GM21381 (cell line): ENCODE measurements around the gene CMTR1.

ENCODE experiments used
- ATAC-seq: cut with Tn5 transposase; IDR thresholded peaks from one replicate; pipeline ENCODE4 v1.9.1; 2021; ENCODE audit warnings: mild to moderate bottlenecking, moderate library complexity; ENCODE audit not compliant: unreplicated experiment

CMTR1 gene

GRCh38 chr6:37477191-37477590 is 44.2 kb downstream of the CMTR1 start:
- no peak for ATAC-seq

- ATAC-seq, result no peak
Measured at GRCh38 chr6:37477656-37478435, 44.8 kb downstream of the CMTR1 start.

GRCh38 chr6:37478827-37479226 is 45.8 kb downstream of the CMTR1 start:
- no peak for ATAC-seq

GRCh38 chr6:37479266-37479854 is 46.3 kb downstream of the CMTR1 start:
- no peak for ATAC-seq

GRCh38 chr6:37480118-37480736 is 47.2 kb downstream of the CMTR1 start:
- no peak for ATAC-seq

- no peak for ATAC-seq
Measured at GRCh38 chr6:37480951-37481534, 48.0 kb downstream of the CMTR1 start.

- no peak for ATAC-seq
Measured at GRCh38 chr6:37481711-37482605, 48.9 kb downstream of the CMTR1 start.

- ATAC-seq, result no peak
Measured at GRCh38 chr6:37482606-37483251, 49.7 kb downstream of the CMTR1 start.

- no peak for ATAC-seq
Measured at GRCh38 chr6:37483252-37483901, 50.4 kb downstream of the CMTR1 start.

GRCh38 chr6:37483917-37484785 is 51.1 kb downstream of the CMTR1 start:
- no peak for ATAC-seq

GRCh38 chr6:37484786-37485170 is 51.8 kb downstream of the CMTR1 start:
- no peak for ATAC-seq

- ATAC-seq, result no peak
Measured at GRCh38 chr6:37485291-37485702, 52.3 kb downstream of the CMTR1 start.

- no peak for ATAC-seq
Measured at GRCh38 chr6:37486121-37486839, 53.3 kb downstream of the CMTR1 start.

- no peak for ATAC-seq
Measured at GRCh38 chr6:37487591-37488380, 54.8 kb downstream of the CMTR1 start.

- ATAC-seq, result no peak
Measured at GRCh38 chr6:37488476-37488875, 55.5 kb downstream of the CMTR1 start.

GRCh38 chr6:37489697-37490336 is 56.8 kb downstream of the CMTR1 start:
- ATAC-seq, result no peak
